HG03571 (cell line): Measurements from ENCODE around the gene C20orf202.

Source experiments
- ATAC-seq: cut with Tn5 transposase; IDR thresholded peaks from one replicate; pipeline ENCODE4 v1.9.1; 2021; ENCODE audit not compliant: unreplicated experiment

The C20orf202 gene

DNA sequence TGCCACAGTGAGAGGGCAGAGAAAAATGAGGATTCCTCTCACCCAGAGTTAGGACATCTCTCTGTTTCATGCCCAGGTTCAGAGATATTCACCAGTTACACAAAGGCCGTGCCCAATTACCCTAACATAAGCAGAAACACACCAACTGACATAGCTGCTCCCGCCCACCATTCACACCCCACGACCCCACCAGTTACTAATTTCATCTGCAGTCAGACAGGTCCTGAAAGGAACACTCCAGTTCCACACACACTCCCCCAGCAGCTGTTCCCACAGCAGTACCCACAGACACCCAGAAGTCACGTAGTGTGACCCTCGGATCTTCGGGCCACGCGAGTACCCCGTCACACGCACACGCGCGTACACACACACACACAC, 19.0 kb upstream of the C20orf202 start:
- ATAC-seq, result no peak

DNA sequence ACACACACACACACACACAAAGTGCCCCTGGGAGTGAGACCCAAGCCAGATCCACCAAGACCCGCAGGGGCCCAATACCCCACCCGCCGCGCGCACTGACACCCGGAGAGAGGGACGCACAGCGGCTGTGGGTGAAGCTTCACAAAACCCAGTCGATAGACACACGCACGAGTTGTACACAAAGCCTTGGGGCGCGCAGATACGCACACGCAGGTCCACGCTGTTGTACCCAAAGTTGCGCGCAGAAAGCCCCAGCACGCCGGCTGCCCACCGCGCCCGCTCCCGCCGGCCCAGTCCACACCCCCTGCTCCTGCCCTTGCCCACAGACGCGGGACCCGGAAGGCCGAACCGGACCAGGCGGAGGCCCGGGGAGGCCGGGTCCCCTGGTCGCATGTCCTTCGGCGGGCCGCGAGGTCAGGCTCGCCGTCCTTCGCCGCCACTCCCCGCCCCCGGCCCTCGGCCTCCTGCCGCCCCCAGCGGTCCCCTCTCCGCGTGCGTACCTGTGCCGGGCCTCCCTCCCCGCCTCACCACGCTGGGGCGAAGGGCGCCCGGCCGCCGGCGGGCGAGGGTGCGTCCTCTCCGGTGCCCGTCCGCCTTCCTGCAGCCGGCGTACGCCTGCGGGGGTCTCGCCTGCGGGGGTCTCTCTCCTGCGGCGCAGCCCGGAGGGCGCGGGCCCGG, 18.5 kb upstream of the C20orf202 start, which contains the start of gene TMEM74B:
Gene TMEM74B, minus strand, starts transcription at position 344 of the 678 bp plus-strand sequence. CDS start 1,180 bp downstream, outside the sequence.
- no peak for ATAC-seq

DNA sequence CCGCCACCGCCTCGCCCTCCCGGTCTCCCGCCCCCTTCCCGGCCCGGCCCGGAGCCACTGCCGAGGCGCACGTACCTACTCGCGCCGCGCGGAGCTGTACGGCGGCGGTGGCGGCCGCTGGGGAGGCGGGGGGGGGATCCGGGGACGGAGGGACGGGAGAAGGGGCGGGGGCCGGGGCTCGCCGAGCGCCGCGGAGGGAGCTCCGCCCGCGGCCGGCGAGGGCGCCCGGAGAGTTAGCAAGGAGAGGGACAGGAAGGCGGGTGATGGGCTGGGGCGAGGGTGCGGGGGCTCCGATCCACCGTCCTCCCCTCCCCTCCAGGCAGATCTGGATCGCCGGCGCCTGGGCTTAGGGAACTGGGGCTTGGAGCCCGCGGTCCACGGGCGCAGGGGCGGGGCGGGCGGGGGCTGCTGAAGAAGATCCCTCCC, 17.9 kb upstream of the C20orf202 start:
- no peak for ATAC-seq

DNA sequence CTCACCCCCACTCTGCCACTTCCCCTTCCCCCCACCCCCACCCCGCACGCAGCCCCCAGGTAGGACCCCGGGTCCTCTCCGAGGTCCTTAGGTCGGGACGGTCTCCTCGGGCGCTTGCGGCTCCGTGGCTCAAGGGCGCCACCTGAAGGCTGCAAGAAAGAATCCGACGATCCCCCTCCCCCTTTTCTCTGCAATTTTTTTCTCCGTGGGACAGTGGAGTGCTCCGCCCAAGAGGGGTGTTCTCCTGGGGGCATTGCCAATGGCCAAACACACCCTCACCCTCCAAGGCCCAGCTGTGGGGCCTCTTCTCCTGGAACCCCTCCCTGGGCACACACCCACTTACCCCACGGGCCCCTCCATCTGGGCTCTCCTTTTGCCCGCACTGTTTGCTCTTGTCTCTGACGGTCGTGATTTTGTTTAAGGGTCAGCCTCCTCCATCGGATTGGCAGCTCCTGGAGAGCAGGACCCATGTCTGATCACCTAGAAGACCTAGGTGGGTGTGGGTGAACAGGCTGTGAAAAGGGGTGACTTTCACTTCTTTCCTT, 17.4 kb upstream of the C20orf202 start:
- no peak for ATAC-seq

DNA sequence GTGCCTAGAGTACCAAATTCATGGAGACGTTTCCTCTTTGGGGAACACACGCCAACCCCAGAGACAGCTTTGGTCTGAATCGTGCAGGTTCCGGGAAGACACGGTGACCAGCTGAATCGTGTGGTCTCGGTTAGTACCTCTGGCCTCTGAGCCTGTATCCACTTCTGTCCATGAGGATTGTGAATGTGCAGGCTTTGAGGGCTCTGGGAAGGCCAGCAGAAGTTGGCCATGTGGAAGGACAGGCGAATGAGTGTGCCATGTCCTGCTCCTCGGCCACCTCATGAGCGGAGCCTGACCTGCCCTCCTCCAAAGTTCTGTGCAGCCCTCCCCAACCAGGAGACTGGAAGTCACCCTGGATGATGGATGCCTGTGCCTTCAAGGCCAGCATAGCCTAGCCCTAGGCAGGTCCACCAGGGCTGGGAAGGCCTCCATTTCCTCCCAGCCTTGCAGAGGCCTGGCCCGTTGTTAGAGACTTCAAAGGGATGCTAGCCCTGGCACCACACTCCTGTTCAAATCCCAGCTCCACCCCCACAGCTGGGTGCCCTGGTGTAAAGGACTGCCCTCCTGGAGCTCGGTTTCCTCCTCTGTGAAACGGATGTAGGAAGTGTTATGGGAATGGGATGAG, 16.8 kb upstream of the C20orf202 start:
- no peak for ATAC-seq

DNA sequence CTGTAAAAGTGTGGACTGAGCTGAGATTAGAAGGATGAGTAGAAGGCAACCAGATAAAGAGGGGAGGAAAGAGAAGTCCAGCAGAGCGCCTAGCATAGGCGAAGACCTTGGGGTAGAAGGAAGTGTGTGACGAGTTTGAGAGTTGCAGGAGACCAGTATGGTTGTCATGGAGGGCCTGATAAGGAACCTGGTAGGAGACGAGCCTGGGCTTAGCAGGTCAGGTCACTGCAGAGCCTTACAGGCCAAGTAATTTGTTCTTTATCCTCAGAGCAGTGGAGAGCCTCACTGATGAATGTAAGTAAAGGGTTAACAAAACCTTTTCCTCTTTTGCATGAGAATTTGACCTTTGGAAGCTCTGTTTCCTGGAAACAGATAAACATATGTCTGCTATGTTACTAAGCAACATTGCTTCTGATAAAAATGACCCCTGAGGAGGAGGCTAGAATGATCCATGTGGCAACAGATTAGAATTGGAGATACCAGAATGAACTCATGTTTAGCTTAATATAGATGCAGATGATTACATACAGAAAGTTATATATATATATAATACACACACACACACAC, 15.6 kb upstream of the C20orf202 start:
- ATAC-seq, result no peak

DNA sequence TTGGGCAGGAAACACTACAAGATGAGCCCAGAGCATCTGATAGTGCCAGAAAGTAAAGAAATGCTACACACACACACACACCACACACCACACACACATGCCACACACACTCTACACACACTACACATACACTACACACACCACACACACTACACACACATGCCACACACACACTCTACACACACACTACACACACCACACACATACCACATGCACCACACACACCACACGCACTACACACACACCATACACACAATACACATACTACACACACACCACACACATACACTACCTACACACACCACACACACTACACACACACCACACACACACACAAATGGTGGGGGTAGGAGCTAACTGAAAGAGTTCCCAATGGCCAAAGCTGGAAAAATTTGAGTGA, 14.9 kb upstream of the C20orf202 start:
- no peak for ATAC-seq

DNA sequence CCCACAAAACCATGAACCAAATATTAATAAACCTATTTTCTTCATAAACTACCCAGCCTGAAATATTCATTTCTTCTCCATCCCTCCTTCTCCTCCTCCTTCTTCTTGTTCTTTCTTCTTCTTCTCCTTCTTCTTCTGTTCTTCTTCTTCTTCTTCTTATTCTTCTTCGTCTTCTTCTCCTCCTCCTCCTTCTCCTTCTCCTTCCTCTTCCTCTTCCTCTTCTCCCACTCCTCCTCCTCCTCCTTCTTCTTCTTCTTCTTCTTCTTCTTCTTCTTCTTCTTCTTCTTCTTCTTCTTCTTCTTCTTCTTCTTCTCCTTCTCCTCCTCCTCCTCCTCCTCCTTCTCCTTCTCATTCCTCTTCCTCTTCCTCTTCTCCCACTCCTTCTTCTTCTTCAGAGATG, 13.4 kb upstream of the C20orf202 start:
- ATAC-seq, result no peak

DNA sequence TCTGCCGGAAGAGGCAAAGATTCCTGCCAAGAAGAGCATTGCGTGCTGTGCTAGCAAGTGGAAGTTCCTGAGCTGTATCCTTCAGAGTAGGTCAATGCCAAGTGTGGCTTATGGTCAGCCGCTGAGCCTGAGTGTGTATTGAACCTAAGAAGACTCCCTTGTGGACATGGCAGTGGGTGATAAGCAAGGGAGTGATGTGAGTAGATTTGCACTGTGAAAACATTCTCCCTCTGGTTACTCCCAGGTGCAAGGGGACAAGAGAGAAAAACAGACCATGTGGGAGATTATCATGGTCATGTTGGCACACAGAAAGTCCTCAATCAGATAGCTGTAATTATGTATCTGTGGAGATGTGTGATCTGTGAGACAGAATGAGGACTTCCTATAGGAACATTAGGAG, 12.4 kb upstream of the C20orf202 start:
- no peak for ATAC-seq

DNA sequence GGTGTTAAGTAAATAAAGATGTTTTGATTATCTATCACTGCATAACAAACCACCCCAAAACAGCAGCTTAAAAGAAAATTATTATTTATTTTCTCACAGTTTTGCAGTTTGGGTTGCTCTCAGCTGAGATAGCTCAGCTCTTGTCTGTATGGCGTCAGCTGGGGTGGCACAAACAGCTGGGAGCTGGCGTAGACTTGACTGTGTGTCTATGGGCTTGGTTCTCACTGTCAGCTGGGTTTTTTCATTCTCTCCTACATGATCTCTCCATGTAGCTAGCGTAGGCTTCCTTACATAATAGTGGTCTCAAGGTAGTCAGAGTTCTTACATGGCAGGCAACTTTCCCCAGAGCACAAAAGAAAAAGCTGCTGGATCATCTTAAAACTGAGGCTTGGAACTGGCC, 12.0 kb upstream of the C20orf202 start:
- ATAC-seq, result no peak

DNA sequence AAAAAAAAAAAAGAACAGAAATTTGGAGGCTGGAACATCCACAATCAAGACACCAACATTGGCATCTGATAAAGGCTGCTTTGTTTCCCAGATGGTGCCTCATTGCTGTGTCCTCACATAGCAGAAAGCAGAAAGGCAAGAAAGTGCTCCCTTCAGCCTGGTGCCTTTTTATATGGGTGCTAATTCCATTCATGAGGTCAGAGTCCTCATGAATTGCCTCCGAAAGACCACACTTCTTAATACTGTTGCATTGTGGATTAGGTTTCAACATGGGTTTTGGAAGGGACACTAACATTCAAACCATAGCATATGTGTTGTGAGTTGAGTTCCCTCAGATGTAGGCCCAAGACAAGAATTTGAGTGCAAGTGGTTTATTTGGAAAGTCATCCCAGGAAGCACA, 8.0 kb upstream of the C20orf202 start:
- no peak for ATAC-seq

DNA sequence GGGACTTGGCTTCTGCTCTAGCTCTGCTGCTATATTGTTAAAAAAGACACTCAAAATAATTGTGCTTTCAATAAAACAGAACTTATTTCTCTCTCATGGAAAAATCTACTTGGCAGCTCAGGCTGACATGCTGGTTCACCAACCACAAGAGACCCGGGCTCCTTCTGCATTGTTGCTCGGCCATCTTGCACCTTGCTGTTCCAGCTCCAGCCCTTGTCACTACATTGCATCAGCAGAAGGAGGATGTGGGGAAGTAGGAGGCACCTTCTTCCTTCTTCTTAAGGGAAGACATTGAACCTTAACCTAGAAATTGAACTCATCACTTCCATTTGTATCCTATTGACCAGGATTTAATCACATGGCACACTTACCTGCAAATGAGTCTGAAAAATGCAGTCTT, 6.6 kb upstream of the C20orf202 start:
- no peak for ATAC-seq

DNA sequence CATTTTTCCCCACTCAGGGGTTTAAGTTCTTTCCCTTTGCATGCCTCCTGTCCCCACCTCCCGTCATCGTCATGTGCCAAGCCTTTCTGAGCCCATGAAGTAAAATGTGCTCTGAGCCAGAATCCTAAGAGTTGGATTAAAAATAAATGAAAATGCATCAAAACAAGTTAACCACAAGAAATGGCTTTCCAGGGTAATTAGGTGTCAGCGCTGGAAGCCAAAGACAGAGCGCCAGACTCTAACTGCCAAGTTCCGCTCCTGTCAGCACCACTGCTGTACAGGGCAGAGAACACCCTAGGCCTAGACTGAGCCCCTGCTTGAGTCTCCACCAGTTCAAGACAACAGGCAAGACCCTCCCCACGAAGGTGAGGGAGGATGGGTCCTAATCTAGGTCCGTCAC, 5.5 kb upstream of the C20orf202 start:
- no peak for ATAC-seq

DNA sequence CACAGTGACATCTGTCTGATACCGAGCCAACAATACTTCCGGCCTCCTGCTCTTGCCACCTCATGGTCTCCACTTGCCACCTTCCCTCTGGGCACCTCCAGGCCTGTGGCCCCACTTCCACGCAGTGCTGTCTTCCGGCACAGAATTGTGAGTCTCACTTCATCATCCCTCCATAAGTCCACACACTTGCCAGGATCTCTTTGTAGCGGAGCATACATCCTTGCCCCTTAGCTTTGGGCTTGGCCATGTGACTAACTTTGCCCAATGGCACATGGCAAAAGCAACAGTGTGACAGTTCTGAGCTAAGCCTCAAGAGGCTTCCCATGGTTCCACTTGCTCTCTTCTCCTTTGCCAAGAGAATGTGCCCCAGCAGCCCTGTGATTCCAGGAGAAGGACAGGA, 4.5 kb upstream of the C20orf202 start:
- ATAC-seq, result no peak

DNA sequence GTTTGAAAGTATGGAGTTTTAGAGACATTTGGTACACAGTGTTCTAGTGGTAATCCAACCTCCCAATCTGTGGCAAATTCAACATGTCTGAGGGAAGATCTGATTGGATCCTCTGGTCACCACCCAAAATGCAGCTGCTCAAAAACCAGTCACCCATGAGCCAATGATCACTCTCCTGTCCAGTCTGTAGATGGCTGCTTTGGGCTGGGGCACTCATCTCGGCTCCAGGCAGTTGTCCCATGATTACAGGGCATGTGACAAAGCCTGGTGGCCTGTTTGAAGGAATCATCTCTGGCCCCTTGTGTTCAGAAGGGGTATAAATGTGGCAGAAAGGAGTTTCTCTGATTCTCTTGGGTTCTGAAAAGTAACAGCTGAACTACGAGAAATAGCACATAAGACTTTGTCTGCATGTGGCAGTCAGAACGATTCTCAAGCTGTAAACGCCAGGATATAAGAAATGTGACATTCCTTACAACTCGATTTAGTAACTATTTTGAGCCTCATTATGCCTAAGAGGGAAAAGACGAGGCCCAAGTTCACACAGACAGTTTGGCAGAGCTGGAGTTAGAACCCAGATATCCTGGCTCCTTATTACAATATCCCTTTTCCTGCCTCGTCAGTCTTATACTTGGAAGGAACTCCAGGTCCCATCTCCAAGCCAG, 3.9 kb upstream of the C20orf202 start:
- no peak for ATAC-seq

DNA sequence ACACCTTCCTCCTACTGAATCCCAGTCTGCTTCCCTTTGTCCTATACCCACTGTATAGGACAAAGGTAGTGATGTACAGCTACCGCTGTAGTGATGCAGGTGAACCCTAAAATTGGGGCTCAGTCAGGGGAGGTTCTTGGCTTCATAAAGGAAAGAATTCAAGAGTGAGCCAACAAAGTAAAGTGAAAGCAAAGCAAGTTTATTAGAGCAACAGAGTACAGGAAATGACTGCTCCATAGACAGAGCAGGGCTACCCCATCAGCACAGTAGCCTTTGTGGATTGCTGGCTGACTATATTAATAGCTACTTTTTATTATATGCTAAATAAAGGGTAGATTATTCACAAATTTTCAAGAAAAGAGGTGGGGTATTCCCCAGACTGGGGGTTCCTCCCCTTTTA, 3.3 kb upstream of the C20orf202 start:
- no peak for ATAC-seq

DNA sequence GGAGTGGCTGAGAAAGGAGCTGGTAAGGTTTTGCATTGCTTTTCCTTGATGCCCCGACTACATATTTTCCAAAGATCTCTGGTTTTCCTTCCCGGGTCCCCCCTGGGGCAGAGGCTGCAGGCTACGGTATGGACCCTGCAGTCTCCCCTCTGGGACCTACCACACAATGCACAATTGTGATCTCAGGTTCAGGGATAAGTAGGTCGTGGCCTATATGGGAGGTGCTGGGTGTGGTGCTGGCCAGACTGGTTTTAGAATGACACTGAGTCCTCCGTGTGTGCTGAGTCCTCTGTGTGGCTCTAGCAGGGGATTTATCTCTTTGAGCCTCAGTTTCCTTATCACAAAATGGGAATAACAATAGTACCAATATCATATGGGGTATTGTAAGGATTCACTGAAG, 376 bp downstream of the C20orf202 start:
- ATAC-seq, result no peak

DNA sequence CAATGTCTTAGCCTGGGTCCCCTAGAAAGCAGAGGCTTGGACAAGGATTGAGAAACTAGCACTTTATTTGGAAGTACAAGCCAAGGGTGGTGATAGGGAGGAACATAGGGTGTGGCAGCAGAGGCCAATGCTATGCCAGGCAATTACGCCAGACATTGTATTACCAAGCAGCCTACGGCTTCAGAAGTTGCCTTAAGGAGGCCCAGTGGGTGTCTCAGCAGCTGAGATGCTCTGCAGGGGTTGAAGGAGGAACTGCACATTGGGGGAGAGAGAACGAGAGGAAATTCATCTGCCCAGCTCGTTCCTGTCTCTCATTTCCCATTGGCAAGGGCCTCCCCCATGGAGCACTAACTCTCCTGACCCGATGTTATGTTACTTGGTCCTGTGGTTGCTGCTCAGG, 859 bp downstream of the C20orf202 start:
- no peak for ATAC-seq

DNA sequence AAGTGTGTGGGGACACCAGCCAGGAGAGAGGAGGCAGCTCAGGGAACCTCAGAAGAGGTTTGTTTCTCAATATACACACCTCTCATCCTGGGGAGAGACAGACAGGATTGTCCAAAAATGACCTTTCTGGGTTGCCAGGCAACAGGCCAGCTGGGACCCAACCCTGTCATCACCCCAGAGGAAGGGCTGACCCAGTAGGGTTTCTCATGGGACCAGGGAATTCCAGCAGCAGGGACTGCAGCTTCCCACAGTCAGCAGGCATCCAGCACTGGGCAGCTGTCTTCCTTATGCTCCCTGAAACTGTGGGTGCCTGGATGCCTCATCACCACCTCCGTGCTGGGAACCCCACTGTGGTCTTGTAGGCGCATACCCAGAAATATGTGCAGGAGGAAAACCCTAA, 1.3 kb downstream of the C20orf202 start:
- ATAC-seq, result no peak

DNA sequence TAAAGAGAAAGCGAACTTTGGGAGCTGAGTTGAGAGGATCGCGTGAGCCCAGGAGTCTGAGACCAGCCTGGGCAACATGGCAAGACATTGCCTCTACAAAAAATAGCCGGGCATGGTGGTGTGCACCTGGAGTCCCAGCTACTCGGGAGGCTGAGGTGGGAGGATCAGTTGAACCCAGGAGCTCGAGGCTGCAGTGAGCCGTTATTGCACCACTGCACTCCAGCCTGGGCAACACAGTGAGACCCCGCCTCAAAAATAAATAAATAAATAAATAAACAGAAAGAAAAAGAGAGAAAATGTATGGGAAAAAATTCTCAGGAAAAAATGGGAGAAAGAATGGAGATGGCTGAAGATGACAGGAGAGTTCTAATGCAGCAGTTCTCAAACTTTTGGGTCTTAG, 2.5 kb downstream of the C20orf202 start:
- ATAC-seq, result no peak

DNA sequence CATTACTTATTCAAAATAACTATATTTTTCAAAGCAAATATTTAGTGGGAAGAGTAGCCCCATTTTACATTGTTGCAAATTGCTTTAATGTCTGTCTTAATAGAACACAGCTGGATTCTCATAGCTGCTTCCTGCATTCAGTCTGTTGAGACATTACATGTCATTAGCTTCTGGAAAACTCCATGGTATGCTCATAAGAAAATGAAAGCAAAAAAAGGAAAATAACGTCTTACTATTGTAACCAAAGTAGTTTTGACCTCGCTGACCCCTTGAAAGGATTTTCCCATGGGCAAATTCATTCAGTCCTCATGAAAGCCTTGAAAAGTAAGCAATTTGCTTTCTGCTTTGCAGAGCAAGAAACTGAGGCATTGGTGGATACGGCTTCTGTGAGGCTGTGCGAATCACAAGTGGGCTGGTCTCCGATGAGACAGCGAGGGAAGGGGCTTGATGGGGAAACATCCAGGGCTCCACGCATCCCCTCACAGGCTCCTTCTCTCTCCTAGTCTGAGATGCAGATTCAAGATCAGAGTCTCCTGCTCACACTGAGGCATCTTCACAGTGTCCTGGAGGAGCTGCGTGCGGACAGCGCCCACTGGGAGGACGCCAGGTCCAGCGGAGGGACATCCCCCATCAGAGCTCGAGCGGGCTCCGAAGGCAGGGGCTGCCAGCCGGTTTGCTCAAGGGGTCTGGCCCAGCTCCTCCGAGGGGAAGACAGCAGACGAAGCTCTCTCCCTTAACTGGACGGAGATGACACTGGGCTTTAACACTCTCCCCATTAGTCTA, 3.3 kb downstream of the C20orf202 start:
- no peak for ATAC-seq
